Non-pigmented ciliary epithelial cell (primary cell): Measurements from ENCODE around the gene RTP1.

ENCODE experiments used
- DNase-seq: peaks from one replicate; pipeline ENCODE4 v3.0.0-alpha.2; 2010; ENCODE audit warnings: low read depth

The RTP1 gene

GRCh38 chr3:187242435-187242834, 45.1 kb downstream of the RTP1 start:
- DNase-seq: no peak

GRCh38 chr3:187242900-187243299, 45.6 kb downstream of the RTP1 start:
- DNase-seq: no peak

GRCh38 chr3:187243933-187244524, 46.7 kb downstream of the RTP1 start:
- no peak for DNase-seq

GRCh38 chr3:187247398-187247797, 50.1 kb downstream of the RTP1 start:
- no peak for DNase-seq
